ENCODE results near the gene HECW1. TPM values are rescaled to one million over a fixed set of nuclear protein-coding genes. Genes with fewer than 3 reads are reported as not detected.

HECW1 gene
- polyA plus RNA-seq, 1 donor (not counting 4 experiments of a cell fraction or from before 2014, with no cell fraction given), result not detected

GRCh38 chr7:43559171-43559945 is 446.9 kb downstream of the HECW1 start:
- TF ChIP-seq CTCF (optimal IDR thresholded peaks at IDR 0.05 in 1 of 3, IDR thresholded peaks at IDR 0.05 in 1 of 3, conservative IDR thresholded peaks at IDR 0.05 in 1 of 3; ENCODE audit: extremely low read depth in 1 of 3, insufficient read depth in 2 of 3, low read length in 3 of 3) (no peak), EZH2 (IDR thresholded peaks at IDR 0.05; ENCODE audit: low read length) (no peak)
- dilution Hi-C loops (cut with MboI; ENCODE audit: extremely low pct_ligation_motif_present, low sequenced_read_pairs), result no loop called here
- H3K36me3 ChIP-seq (ENCODE audit: control insufficient read depth in 2 of 2, extremely low read depth in 1 of 2, insufficient read depth in 2 of 2, low read length in 2 of 2), result no peaks in the 10 kb centered on the region
- no peak overlapping the region for H3K4me3 ChIP-seq (ENCODE audit: control insufficient read depth in 2 of 3, extremely low read depth in 1 of 3, insufficient read depth in 2 of 3, low read depth in 1 of 3, low read length in 3 of 3)
- H3K9ac ChIP-seq (ENCODE audit: control insufficient read depth, extremely low read depth, insufficient read depth, low read length), result no peak overlapping the region
- H3K4me1 ChIP-seq (ENCODE audit: control insufficient read depth, extremely low read depth, insufficient read depth, low read length), result peaks cover 7% of the 10 kb centered on the region
- H4K20me1 ChIP-seq (ENCODE audit: control insufficient read depth, extremely low read depth, insufficient read depth, low read length), result no peaks in the 10 kb centered on the region
- no peak overlapping the region for H3K4me2 ChIP-seq (ENCODE audit: control insufficient read depth, extremely low read depth, insufficient read depth, low read depth, low read length)
- H2AFZ ChIP-seq (ENCODE audit: control insufficient read depth, low read length), result no peak overlapping the region
- H3K27ac ChIP-seq (ENCODE audit: control insufficient read depth, insufficient read depth, low read length), result no peak overlapping the region
- no peaks in the 10 kb centered on the region for H3K79me2 ChIP-seq (ENCODE audit: control insufficient read depth, insufficient read depth, low read length)
- FAIRE-seq (peak; percentile 17), DNase-seq (ENCODE audit: low read depth, low spot score) (no peak)
- no peaks in the 10 kb centered on the region for H3K9me1 ChIP-seq (ENCODE audit: control insufficient read depth, extremely low read depth, insufficient read depth, low read length)
- H3K9me3 ChIP-seq (ENCODE audit: control insufficient read depth, low read depth, low read length), result no peaks in the 10 kb centered on the region
- H3K27me3 ChIP-seq (ENCODE audit: control insufficient read depth, extremely low read depth, insufficient read depth, low read length), result no peaks in the 10 kb centered on the region

- peaks cover 7% of the 10 kb centered on the region for H3K4me1 ChIP-seq (ENCODE audit: control insufficient read depth, extremely low read depth, insufficient read depth, low read length)
- no peak for TF ChIP-seq CTCF (optimal IDR thresholded peaks at IDR 0.05 in 1 of 3, IDR thresholded peaks at IDR 0.05 in 1 of 3, conservative IDR thresholded peaks at IDR 0.05 in 1 of 3; ENCODE audit: extremely low read depth in 1 of 3, insufficient read depth in 2 of 3, low read length in 3 of 3)
- TF ChIP-seq EZH2 (IDR thresholded peaks at IDR 0.05; ENCODE audit: low read length), result no peak
- H4K20me1 ChIP-seq (ENCODE audit: control insufficient read depth, extremely low read depth, insufficient read depth, low read length), result no peaks in the 10 kb centered on the region
- H3K36me3 ChIP-seq (ENCODE audit: control insufficient read depth in 2 of 2, extremely low read depth in 1 of 2, insufficient read depth in 2 of 2, low read length in 2 of 2), result no peaks in the 10 kb centered on the region
- H3K27me3 ChIP-seq (ENCODE audit: control insufficient read depth, extremely low read depth, insufficient read depth, low read length), result no peaks in the 10 kb centered on the region
- H2AFZ ChIP-seq (ENCODE audit: control insufficient read depth, low read length), result no peak overlapping the region
- no peak overlapping the region for H3K9ac ChIP-seq (ENCODE audit: control insufficient read depth, extremely low read depth, insufficient read depth, low read length)
- H3K27ac ChIP-seq (ENCODE audit: control insufficient read depth, insufficient read depth, low read length), result no peak overlapping the region
- FAIRE-seq (no peak), DNase-seq (ENCODE audit: low read depth, low spot score) (no peak)
- dilution Hi-C loops (cut with MboI; ENCODE audit: extremely low pct_ligation_motif_present, low sequenced_read_pairs), result no loop called here
- no peak overlapping the region for H3K4me3 ChIP-seq (ENCODE audit: control insufficient read depth in 2 of 3, extremely low read depth in 1 of 3, insufficient read depth in 2 of 3, low read depth in 1 of 3, low read length in 3 of 3)
- H3K9me3 ChIP-seq (ENCODE audit: control insufficient read depth, low read depth, low read length), result no peaks in the 10 kb centered on the region
- H3K9me1 ChIP-seq (ENCODE audit: control insufficient read depth, extremely low read depth, insufficient read depth, low read length), result no peaks in the 10 kb centered on the region
- no peak overlapping the region for H3K4me2 ChIP-seq (ENCODE audit: control insufficient read depth, extremely low read depth, insufficient read depth, low read depth, low read length)
- no peaks in the 10 kb centered on the region for H3K79me2 ChIP-seq (ENCODE audit: control insufficient read depth, insufficient read depth, low read length)
These were observed 447.5 kb downstream of the HECW1 start for GRCh38 chr7:43559946-43560335.

Measured in keratinocyte (primary cell).